Ascending aorta (tissue), 2 donors: ENCODE results near the gene POGLUT2. TPM values are rescaled to one million over a fixed set of nuclear protein-coding genes. Genes with fewer than 3 reads are reported as not detected.

Source experiments
- DNase-seq, 2 donors: peaks; one replicate each; pipeline ENCODE4 v3.0.0-alpha.2; 2019; ENCODE audit warnings: low spot score in 2 of 2
- H3K27ac ChIP-seq, 2 donors: fragments of 200-600 bp; sonication (generic); one replicate each; pipeline ENCODE4 v1.5.1; 2016 to 2017; ENCODE audit warnings: mild to moderate bottlenecking in 1 of 2
- H3K27me3 ChIP-seq: fragments of 200-600 bp; sonication (generic); one replicate; pipeline ENCODE4 v1.5.1; 2017
- H3K36me3 ChIP-seq, 2 donors: fragments of 200-600 bp; sonication (generic); one replicate each; pipeline ENCODE4 v1.5.1; 2016
- H3K4me1 ChIP-seq, 2 donors: fragments of 200-600 bp; sonication (generic); one replicate each; pipeline ENCODE4 v1.5.1; 2016 to 2017; ENCODE audit warnings: mild to moderate bottlenecking in 1 of 2
- H3K4me3 ChIP-seq, 2 donors: fragments of 200-600 bp; sonication (generic); one replicate each; pipeline ENCODE4 v1.5.1; 2016 to 2017; ENCODE audit warnings: mild to moderate bottlenecking in 1 of 2
- H3K9me3 ChIP-seq, 2 donors: fragments of 200-600 bp; sonication (generic); one replicate each; pipeline ENCODE4 v1.5.1; 2016
- CTCF ChIP-seq, 3 experiments: fragments of 200-600 bp in 2 of 3; fragments of 450-650 bp in 1 of 3; sonication (generic) in 2 of 3; IDR thresholded peaks; one replicate each; pipeline ENCODE4 v1.5.1; 2016 to 2019; ENCODE audit warnings: antibody characterized with exemption in 3 of 3, mild to moderate bottlenecking in 1 of 3, moderate library complexity in 1 of 3
- intact Hi-C: fragments of 100-400 bp; cut with DNase I; formaldehyde crosslinking; loops from one replicate; pipeline ENCODE4 v1.15.1; 2023
- total RNA-seq: library from RNA; depleted of rRNA; stranded (reverse); fragments of >200 nt; gene quantifications from one replicate; pipeline ENCODE4 v1.1.0, GENCODE V29; 2016

POGLUT2 gene
- total RNA-seq, 1 donor from 2014 or later, result 38.0 TPM

GRCh38 chr13:102776271-102776670, 22.5 kb downstream of the POGLUT2 start:
- Histone ChIP-seq H3K4me1 (peaks cover 4 to 9% of the 10 kb centered on the region in 2 donors), H3K4me3 (no peak overlapping the region), H3K9me3 (no peaks in the 10 kb centered on the region), H3K27me3 (no peaks in the 10 kb centered on the region), H3K27ac (no peak overlapping the region), H3K36me3 (no peaks in the 10 kb centered on the region)
- TF ChIP-seq CTCF (IDR thresholded peaks at IDR 0.05), result no peak
- intact Hi-C loops, result loop anchor here (10.0 kb wide), 1 partner anchor 381 kb away; no protein-coding TSS in a partner anchor
- DNase-seq, result no peak

GRCh38 chr13:102774591-102775520, 23.9 kb downstream of the POGLUT2 start:
- Histone ChIP-seq H3K27me3 (no peaks in the 10 kb centered on the region), H3K36me3 (no peaks in the 10 kb centered on the region), H3K4me3 (no peak overlapping the region), H3K27ac (no peak overlapping the region), H3K9me3 (no peaks in the 10 kb centered on the region), H3K4me1 (peaks cover 4 to 9% of the 10 kb centered on the region in 2 donors)
- TF ChIP-seq CTCF (IDR thresholded peaks at IDR 0.05), result no peak
- DNase-seq, result no peak
- intact Hi-C loops, result loop anchor here (10.0 kb wide), 1 partner anchor 380 kb away; no protein-coding TSS in a partner anchor

- peak overlapping the region; percentile 68 to 84 for H3K4me3 ChIP-seq
- H3K9me3 ChIP-seq, result no peaks in the 10 kb centered on the region
- intact Hi-C loops, result loop anchor here (10.0 kb wide), 1 partner anchor 379 kb away; no protein-coding TSS in a partner anchor
- H3K27ac ChIP-seq, result peak overlapping the region; percentile 82 to 87
- no peaks in the 10 kb centered on the region for H3K27me3 ChIP-seq
- peak in 1 of 2 donors; percentile 64 for DNase-seq
- peaks cover 4 to 9% of the 10 kb centered on the region in 2 donors for H3K4me1 ChIP-seq
- H3K36me3 ChIP-seq, result no peaks in the 10 kb centered on the region
- TF ChIP-seq CTCF (IDR thresholded peaks at IDR 0.05), result no peak
Measured at GRCh38 chr13:102774214-102774568, 24.6 kb downstream of the POGLUT2 start.

GRCh38 chr13:102773441-102774213, 25.1 kb downstream of the POGLUT2 start, which contains the start of gene TEX30:
Gene TEX30, minus strand, starts transcription at chr13:102773786. Its CDS starts 3,760 bp downstream, at chr13:102770026.
- H3K27ac ChIP-seq, result peak within 1 kb of the TSS; percentile 82 to 87
- no peaks in the 10 kb centered on the region for H3K36me3 ChIP-seq
- H3K9me3 ChIP-seq, result no peaks in the 10 kb centered on the region
- intact Hi-C loops, result loop anchor here (1.0 to 10.0 kb wide), 4 partner anchors 27 to 379 kb away; partner anchors contain the start of gene TPP2
- H3K4me3 ChIP-seq, result peak within 1 kb of the TSS; percentile 68 to 84
- DNase-seq, result peak; percentile 38 to 91
- peak in 1 of 3 experiments; percentile 10 for TF ChIP-seq CTCF (IDR thresholded peaks at IDR 0.05)
- no peaks in the 10 kb centered on the region for H3K27me3 ChIP-seq
- H3K4me1 ChIP-seq, result peaks cover 4 to 9% of the 10 kb centered on the region in 2 donors

GRCh38 chr13:102772042-102772425, 26.7 kb downstream of the POGLUT2 start:
- no peak for DNase-seq
- H3K4me1 ChIP-seq, result peaks cover 4 to 9% of the 10 kb centered on the region in 2 donors
- H3K27me3 ChIP-seq, result no peaks in the 10 kb centered on the region
- no peaks in the 10 kb centered on the region for H3K9me3 ChIP-seq
- intact Hi-C loops, result loop anchor here (2.0 to 10.0 kb wide), 3 partner anchors 73 to 377 kb away; partner anchors contain the start of gene TPP2
- H3K36me3 ChIP-seq, result peaks cover 0 to 7% of the 10 kb centered on the region in 2 donors
- TF ChIP-seq CTCF (IDR thresholded peaks at IDR 0.05), result no peak
- H3K4me3 ChIP-seq, result peak overlapping the region in 1 of 2 donors; percentile 84
- H3K27ac ChIP-seq, result no peak overlapping the region
